K562 (cell line): ENCODE results near the gene ADPRM. TPM values are rescaled to one million over a fixed set of nuclear protein-coding genes. Genes with fewer than 3 reads are reported as not detected.

ENCODE experiments used
- ATAC-seq: fragments of 200-7000 bp; cut with Tn5 transposase; 3 replicates; pipeline ENCODE4 v1.9.1; 2020; ENCODE audit warnings: moderate library complexity
- BruUV-seq: library from RNA; stranded (reverse); fragments of 400-500 nt; replicated peaks from 2 replicates; lab custom pipeline; 2021; lab: Mats Ljungman, UMichigan
- CTCF ChIA-PET: fragments of 300-600 bp; formaldehyde crosslinking; extraction: SDS; loops from one replicate; lab custom pipeline; 2021; ENCODE audit warnings: low intra/inter-chr PET ratio; lab: Yijun Ruan, JAX
- POLR2A ChIA-PET: fragments of 300-600, 350-650 bp; sonication (Branson Sonifier 250); formaldehyde crosslinking; extraction: SDS; loops from one replicate; lab custom pipeline; 2021; ENCODE audit warnings: antibody characterized with exemption, inconsistent platforms; lab: Yijun Ruan, JAX
- DNase-seq, 4 experiments: peaks; one replicate each; pipeline versions ENCODE4 v3.0.0 to v3.0.0-alpha.2; 2011 to 2018; ENCODE audit warnings: low spot score in 3 of 4, mixed read lengths in 3 of 4; ENCODE audit errors: extremely low read depth in 1 of 4
- FAIRE-seq: peaks from 2 replicates; lab custom pipeline; 2011; peaks lifted over from hg19 to GRCh38; lab: Jason Lieb, UNC
- H2AFZ ChIP-seq: 2 replicates; pipeline ENCODE4 v1.6.0; 2011; ENCODE audit warnings: low read depth, low read length, control low read depth, inconsistent platforms
- H3K27ac ChIP-seq: fragments of 200-600 bp; 3 replicates; pipeline ENCODE4 v1.8.0; 2011; ENCODE audit warnings: low read depth, mild to moderate bottlenecking, control low read depth, inconsistent platforms, low read length, moderate library complexity, mixed read lengths; ENCODE audit errors: extremely low read depth
- H3K27me3 ChIP-seq, 2 experiments: fragments of 300-600 bp in 1 of 2; 2 replicates in 1 of 2; 3 replicates in 1 of 2; pipeline versions ENCODE4 v1.6.0 to v1.8.0; 2011; ENCODE audit warnings: inconsistent platforms in 2 of 2, low read length in 2 of 2, mild to moderate bottlenecking in 1 of 2, mixed read lengths in 1 of 2, moderate library complexity in 1 of 2; ENCODE audit not compliant: control insufficient read depth in 2 of 2, insufficient read depth in 2 of 2
- H3K36me3 ChIP-seq: fragments of 300-600 bp; 3 replicates; pipeline ENCODE4 v1.8.0; 2011; ENCODE audit warnings: mild to moderate bottlenecking, low read length, inconsistent platforms; ENCODE audit not compliant: control insufficient read depth, insufficient read depth
- H3K4me1 ChIP-seq, 2 experiments: fragments of 200-600 bp in 1 of 2; replicated peaks in 1 of 2; 2 replicates in 1 of 2; 3 replicates in 1 of 2; pipeline versions ENCODE4 v1.5.1 to v1.8.0; 2011; ENCODE audit warnings: inconsistent platforms in 2 of 2, low read length in 2 of 2, mild to moderate bottlenecking in 1 of 2, mixed read lengths in 1 of 2, moderate library complexity in 1 of 2; ENCODE audit not compliant: control insufficient read depth in 2 of 2, insufficient read depth in 2 of 2
- H3K4me2 ChIP-seq: 2 replicates; pipeline ENCODE4 v1.6.1; 2011; ENCODE audit warnings: low read length, control low read depth, inconsistent platforms, mixed read lengths; ENCODE audit not compliant: insufficient read depth
- H3K4me3 ChIP-seq: fragments of 200-600 bp; sonication (generic), shearing (Covaris generic); 2 replicates; pipeline ENCODE4 v1.5.1; 2016; ENCODE audit warnings: control low read depth, inconsistent platforms
- H3K79me2 ChIP-seq: fragments of 200-600 bp; 3 replicates; pipeline ENCODE4 v1.8.0; 2011; ENCODE audit warnings: low read length, inconsistent platforms; ENCODE audit not compliant: control insufficient read depth, insufficient read depth
- H3K9ac ChIP-seq, 2 experiments: 2 replicates each; pipeline versions ENCODE4 v1.6.0 to v1.6.1; 2011; ENCODE audit warnings: low read depth in 2 of 2, low read length in 2 of 2, control low read depth in 1 of 2, inconsistent platforms in 1 of 2, mild to moderate bottlenecking in 1 of 2, mixed read lengths in 1 of 2; ENCODE audit not compliant: insufficient read depth in 1 of 2
- H3K9me1 ChIP-seq: one replicate; pipeline ENCODE4 v1.6.0; 2011; ENCODE audit warnings: inconsistent platforms, mild to moderate bottlenecking, low read length, moderate library complexity; ENCODE audit not compliant: control insufficient read depth, insufficient read depth
- H3K9me3 ChIP-seq: replicated peaks from 2 replicates; pipeline ENCODE4 v1.5.1; 2011; ENCODE audit warnings: low read depth, low read length, inconsistent platforms; ENCODE audit not compliant: control insufficient read depth, insufficient read depth
- H4K20me1 ChIP-seq: replicated peaks from 2 replicates; pipeline ENCODE4 v1.6.1; 2011; ENCODE audit warnings: low read length, inconsistent platforms, mixed read lengths; ENCODE audit not compliant: control insufficient read depth, insufficient read depth
- CLOCK ChIP-seq: fragments of 250-450 bp; sonication (Bioruptor Pico); IDR thresholded peaks from 2 replicates; pipeline ENCODE4 v1.4.0; 2020; ENCODE audit warnings: mild to moderate bottlenecking, moderate library complexity, borderline replicate concordance
- HDAC3 ChIP-seq: fragments of 450-650 bp; IDR thresholded peaks from 2 replicates; pipeline ENCODE4 v1.6.1; 2018; ENCODE audit warnings: borderline replicate concordance, mild to moderate bottlenecking, moderate library complexity; ENCODE audit not compliant: partially characterized antibody
- MEIS2 ChIP-seq: fragments of 450-650 bp; IDR thresholded peaks from 2 replicates; pipeline ENCODE4 v1.6.1; 2014; ENCODE audit warnings: mild to moderate bottlenecking; ENCODE audit not compliant: partially characterized antibody
- PHF8 ChIP-seq: fragments of 200-600 bp; sonication (generic); IDR thresholded peaks from 2 replicates; pipeline ENCODE4 v1.6.1; 2012; ENCODE audit warnings: mixed run types, mild to moderate bottlenecking, inconsistent platforms, low read length, moderate library complexity, borderline replicate concordance
- POLR2G ChIP-seq: fragments of 200-400 bp; formaldehyde crosslinking; IDR thresholded peaks from 2 replicates; pipeline ENCODE4 v1.6.1; 2017; ENCODE audit warnings: low read depth, mild to moderate bottlenecking, antibody characterized with exemption, low read length, moderate library complexity
- POLR3G ChIP-seq: IDR thresholded peaks from 2 replicates; pipeline ENCODE4 v1.6.1; 2011; ENCODE audit not compliant: insufficient read length, insufficient replicate concordance; ENCODE audit errors: extremely low read depth
- WHSC1 ChIP-seq: IDR thresholded peaks from one replicate; pipeline ENCODE4 v1.6.1; 2012; ENCODE audit warnings: low read length, control low read depth, inconsistent platforms
- ZNF224 ChIP-seq: sonication (generic); formaldehyde crosslinking; IDR thresholded peaks from 2 replicates; pipeline ENCODE4 v1.8.0; 2022; ENCODE audit warnings: mild to moderate bottlenecking, missing genetic modification reagents
- WGBS: fragments of 100-300 bp; shearing (Covaris generic); methylation state at CpG from one replicate; pipeline ENCODE4 v1.1.6; 2016; ENCODE audit warnings: low coverage, mixed read lengths; ENCODE audit not compliant: insufficient coverage; ENCODE audit errors: missing lambda C conversion rate; 5-methylcytosine and 5-hydroxymethylcytosine counted together
- in situ Hi-C: fragments of 300-500 bp; cut with MboI; formaldehyde crosslinking; loops from 4 replicates; pipeline ENCODE4 v1.15.0; 2018; ENCODE audit warnings: inconsistent platforms, mixed read lengths
- intact Hi-C: fragments of 100-400 bp; cut with micrococcal nuclease; formaldehyde crosslinking; loops from 2 replicates; pipeline ENCODE4 v1.14.2; 2022
- polyA plus RNA-seq, 8 experiments: library from polyadenylated mRNA; depleted of rRNA in 4 of 8; stranded (reverse) in 5 of 8; unstranded in 3 of 8; fragments of >200 nt; fragmentation: Nextera tagmentation in 2 of 8; fragmentation: Illumina TruSeq in 1 of 8; extraction: Ambion mirVana in 2 of 8; extraction: Trizol in 1 of 8; gene quantifications; 2 replicates each; pipeline versions ENCODE4 v1.2.1 to v1.2.3, GENCODE V29; 2011 to 2014; ENCODE audit warnings: inconsistent platforms in 1 of 8, missing spikeins in 1 of 8
- total RNA-seq, 7 experiments: library from RNA; depleted of rRNA in 6 of 7; stranded (reverse); fragments of >200 nt in 6 of 7; fragmentation: Illumina TruSeq in 2 of 7; extraction: Trizol in 2 of 7; gene quantifications; 2 replicates each; pipeline versions ENCODE4 v1.2.1 to v1.2.3, GENCODE V29; 2011 to 2021; ENCODE audit warnings: low replicate concordance in 1 of 7

ADPRM gene
- total and polyA plus RNA-seq, 9 of the 15 experiments (the other 6 are each of a cell fraction or from before 2014, with no cell fraction given): 4.7 to 17.6 (median 6.2) TPM

GRCh38 chr17:10757067-10757466, 59.7 kb downstream of the ADPRM start:
- TF ChIP-seq CLOCK (CRISPR knock-in tag) (no peak), ZNF224 (CRISPR knock-in tag) (no peak), POLR3G (no peak), HDAC3 (no peak), PHF8 (no peak), WHSC1 (no peak), POLR2G (no peak), MEIS2 (no peak)
- in situ Hi-C loops (no loop called here), intact Hi-C loops (no loop called here)
- ChIA-PET POLR2A (no interaction called here), CTCF (no interaction called here)
- H3K27ac ChIP-seq: no peak overlapping the region
- WGBS: 0% methylated on average over 4 of the region's 6 CpGs
- H3K4me2 ChIP-seq: no peak overlapping the region
- H4K20me1 ChIP-seq: peaks cover 6% of the 10 kb centered on the region; the same call in 1 of the 2 replicates
- no TSS peak for BruUV-seq
- H2AFZ ChIP-seq: no peak overlapping the region
- ATAC-seq: no peak
- peaks cover 3 to 22% of the 10 kb centered on the region in 2 experiments; a peak in 3 of 5 replicates for H3K27me3 ChIP-seq
- no peak for FAIRE-seq
- H3K36me3 ChIP-seq: no peaks in the 10 kb centered on the region
- H3K9ac ChIP-seq: no peak overlapping the region
- no peaks in the 10 kb centered on the region for H3K9me3 ChIP-seq
- H3K79me2 ChIP-seq: no peaks in the 10 kb centered on the region
- H3K9me1 ChIP-seq: no peaks in the 10 kb centered on the region
- H3K4me1 ChIP-seq: no peaks in the 10 kb centered on the region
- DNase-seq: no peak
- H3K4me3 ChIP-seq: no peak overlapping the region
